HepG2 (cell line): ENCODE results near the gene CSNK2A1. TPM values are rescaled to one million over a fixed set of nuclear protein-coding genes. Genes with fewer than 3 reads are reported as not detected.

ENCODE experiments used
- ATAC-seq: fragments of 200-7000 bp; cut with Tn5 transposase; 3 replicates; pipeline ENCODE4 v1.9.1; 2020; ENCODE audit warnings: mild to moderate bottlenecking, moderate library complexity
- BruUV-seq: library from RNA; stranded (reverse); fragments of 400-500 nt; replicated peaks from 2 replicates; lab custom pipeline; 2021; lab: Mats Ljungman, UMichigan
- CTCF ChIA-PET: fragments of 300-600 bp; formaldehyde crosslinking; extraction: SDS; loops from one replicate; lab custom pipeline; 2021; ENCODE audit warnings: low total read pairs, inconsistent platforms, low intra/inter-chr PET ratio; lab: Yijun Ruan, JAX
- POLR2A ChIA-PET: fragments of 350-600 bp; sonication (Branson Sonifier 250); formaldehyde crosslinking; loops from one replicate; lab custom pipeline; 2020; ENCODE audit warnings: antibody characterized with exemption, inconsistent platforms; lab: Yijun Ruan, JAX
- DNase-seq: peaks from one replicate; pipeline ENCODE4 v3.0.0-alpha.2; 2015; ENCODE audit warnings: low spot score
- FAIRE-seq: peaks from 3 replicates; lab custom pipeline; 2011; peaks lifted over from hg19 to GRCh38; lab: Jason Lieb, UNC
- H2AFZ ChIP-seq: one replicate; pipeline ENCODE4 v1.6.1; 2011; ENCODE audit warnings: low read length, inconsistent platforms
- H3K27ac ChIP-seq: fragments of 300-600 bp; 3 replicates; pipeline ENCODE4 v1.8.0; 2011; ENCODE audit warnings: mixed run types, mild to moderate bottlenecking, mixed read lengths, low read length, inconsistent platforms; ENCODE audit not compliant: insufficient read depth; ENCODE audit errors: extremely low read length
- H3K27me3 ChIP-seq, 2 experiments: fragments of 200-600 bp in 1 of 2; 2 replicates in 1 of 2; 3 replicates in 1 of 2; pipeline versions ENCODE4 v1.6.0 to v1.8.0; 2011; ENCODE audit warnings: low read length in 2 of 2, mild to moderate bottlenecking in 2 of 2, moderate library complexity in 2 of 2, inconsistent platforms in 1 of 2; ENCODE audit not compliant: insufficient read depth in 2 of 2, control insufficient read depth in 1 of 2
- H3K36me3 ChIP-seq, 2 experiments: fragments of 200-600 bp in 1 of 2; replicated peaks in 1 of 2; 2 replicates in 1 of 2; 3 replicates in 1 of 2; pipeline versions ENCODE4 v1.5.1 to v1.8.0; 2011; ENCODE audit warnings: low read length in 2 of 2, inconsistent platforms in 1 of 2; ENCODE audit not compliant: insufficient read depth in 2 of 2, control insufficient read depth in 1 of 2
- H3K4me1 ChIP-seq: 2 replicates; pipeline ENCODE4 v1.5.1; 2012; ENCODE audit warnings: low read length, inconsistent platforms; ENCODE audit not compliant: insufficient read depth
- H3K4me2 ChIP-seq: 2 replicates; pipeline ENCODE4 v1.6.0; 2011; ENCODE audit warnings: low read depth, low read length, inconsistent platforms
- H3K4me3 ChIP-seq, 3 experiments: fragments of 200-600 bp in 1 of 3; sonication (generic), shearing (Covaris generic) in 1 of 3; replicated peaks in 1 of 3; 2 replicates each; pipeline ENCODE4 v1.5.1; 2011 to 2016; ENCODE audit warnings: low read length in 3 of 3, inconsistent platforms in 2 of 3, low read depth in 2 of 3, mild to moderate bottlenecking in 2 of 3, control low read depth in 1 of 3, mixed read lengths in 1 of 3; ENCODE audit not compliant: insufficient read depth in 1 of 3
- H3K79me2 ChIP-seq: one replicate; pipeline ENCODE4 v1.6.1; 2011; ENCODE audit warnings: low read length, inconsistent platforms; ENCODE audit not compliant: insufficient read depth
- H3K9ac ChIP-seq: 2 replicates; pipeline ENCODE4 v1.6.0; 2011; ENCODE audit warnings: mild to moderate bottlenecking, low read depth, low read length, inconsistent platforms; ENCODE audit not compliant: insufficient read depth
- H3K9me3 ChIP-seq: 2 replicates; pipeline ENCODE4 v1.5.1; 2012; ENCODE audit warnings: mild to moderate bottlenecking, low read length
- H4K20me1 ChIP-seq: 2 replicates; pipeline ENCODE4 v1.6.0; 2011; ENCODE audit warnings: inconsistent platforms, mild to moderate bottlenecking, low read length, moderate library complexity; ENCODE audit not compliant: insufficient read depth
- CEBPB ChIP-seq: IDR thresholded peaks from 2 replicates; pipeline ENCODE4 v1.6.1; 2011; ENCODE audit warnings: low read depth, low read length, improper control_type of control experiment, borderline replicate concordance
- DNMT3B ChIP-seq: conservative IDR thresholded peaks from 2 replicates; pipeline ENCODE4 v1.6.1; 2016; ENCODE audit warnings: missing biosample characterization, control low read depth
- FOXA3 ChIP-seq: IDR thresholded peaks from 2 replicates; pipeline ENCODE4 v1.6.1; 2016; ENCODE audit warnings: missing genetic modification reagents, missing compliant biosample characterization
- GATAD2A ChIP-seq: IDR thresholded peaks from 2 replicates; pipeline ENCODE4 v1.6.1; 2016
- GFI1 ChIP-seq: sonication (generic); formaldehyde crosslinking; IDR thresholded peaks from 2 replicates; pipeline ENCODE4 v1.5.0; 2020; ENCODE audit warnings: missing genetic modification reagents, mild to moderate bottlenecking, borderline replicate concordance
- GZF1 ChIP-seq: sonication (generic); formaldehyde crosslinking; IDR thresholded peaks from 2 replicates; pipeline ENCODE4 v1.5.1; 2020; ENCODE audit warnings: mild to moderate bottlenecking, missing genetic modification reagents
- IKZF4 ChIP-seq: sonication (generic); formaldehyde crosslinking; IDR thresholded peaks from 2 replicates; pipeline ENCODE4 v1.5.1; 2020; ENCODE audit warnings: borderline replicate concordance, mild to moderate bottlenecking, low read depth, missing genetic modification reagents; ENCODE audit errors: not compliant biosample characterization
- JARID2 ChIP-seq: sonication (generic); formaldehyde crosslinking; IDR thresholded peaks from 2 replicates; pipeline ENCODE4 v1.8.1; 2023; ENCODE audit warnings: missing genetic modification reagents, inconsistent platforms; ENCODE audit not compliant: insufficient replicate concordance
- JUND ChIP-seq: sonication (generic); formaldehyde crosslinking; IDR thresholded peaks from 2 replicates; pipeline ENCODE4 v1.8.0; 2022; ENCODE audit warnings: mild to moderate bottlenecking, missing genetic modification reagents
- KDM2A ChIP-seq: sonication (generic); formaldehyde crosslinking; IDR thresholded peaks from 2 replicates; pipeline ENCODE4 v1.4.0; 2020; ENCODE audit warnings: low read depth, missing genetic modification reagents, borderline replicate concordance
- KLF12 ChIP-seq: sonication (generic); formaldehyde crosslinking; IDR thresholded peaks from 2 replicates; pipeline ENCODE4 v1.4.0; 2020; ENCODE audit warnings: missing genetic modification reagents, borderline replicate concordance
- NCOA1 ChIP-seq: sonication (generic); formaldehyde crosslinking; IDR thresholded peaks from 2 replicates; pipeline ENCODE4 v1.9.0; 2021; ENCODE audit warnings: missing genetic modification reagents
- NFYB ChIP-seq: sonication (generic); formaldehyde crosslinking; IDR thresholded peaks from 2 replicates; pipeline ENCODE4 v1.4.0; 2020; ENCODE audit warnings: missing genetic modification reagents
- NKX3-1 ChIP-seq: sonication (generic); formaldehyde crosslinking; IDR thresholded peaks from 2 replicates; pipeline ENCODE4 v1.5.0; 2020; ENCODE audit warnings: missing genetic modification reagents
- ONECUT2 ChIP-seq: sonication (generic); formaldehyde crosslinking; IDR thresholded peaks from 2 replicates; pipeline ENCODE4 v1.4.0; 2020; ENCODE audit warnings: missing genetic modification reagents
- PAWR ChIP-seq: sonication (generic); formaldehyde crosslinking; IDR thresholded peaks from 2 replicates; pipeline ENCODE4 v1.4.0; 2020; ENCODE audit warnings: missing genetic modification reagents, mild to moderate bottlenecking, borderline replicate concordance
- PAX8 ChIP-seq: sonication (generic); formaldehyde crosslinking; IDR thresholded peaks from 2 replicates; pipeline ENCODE4 v1.8.0; 2022; ENCODE audit warnings: mild to moderate bottlenecking, missing genetic modification reagents, borderline replicate concordance
- RBM22 ChIP-seq: fragments of 200-400 bp; formaldehyde crosslinking; optimal IDR thresholded peaks from 2 replicates; pipeline ENCODE3; 2017; ENCODE audit warnings: mild to moderate bottlenecking, low read length, moderate library complexity
- SRF ChIP-seq: IDR thresholded peaks from 2 replicates; pipeline ENCODE4 v1.6.1; 2011; ENCODE audit warnings: mild to moderate bottlenecking, low read depth, low read length, moderate library complexity
- SSRP1 ChIP-seq: IDR thresholded peaks from 2 replicates; pipeline ENCODE4 v1.6.1; 2016; ENCODE audit warnings: control low read depth
- TARDBP ChIP-seq: sonication (generic); formaldehyde crosslinking; IDR thresholded peaks from 2 replicates; pipeline ENCODE4 v1.8.0; 2022; ENCODE audit warnings: mild to moderate bottlenecking, missing genetic modification reagents
- ZFP62 ChIP-seq: sonication (generic); formaldehyde crosslinking; IDR thresholded peaks from 2 replicates; pipeline ENCODE4 v1.4.0; 2020; ENCODE audit warnings: missing genetic modification reagents
- ZNF136 ChIP-seq: sonication (generic); formaldehyde crosslinking; IDR thresholded peaks from 2 replicates; pipeline ENCODE4 v1.8.1; 2022; ENCODE audit warnings: low read depth, mild to moderate bottlenecking, moderate library complexity, missing genetic modification reagents
- ZNF292 ChIP-seq: sonication (generic); formaldehyde crosslinking; IDR thresholded peaks from 2 replicates; pipeline ENCODE4 v1.8.1; 2022; ENCODE audit warnings: mild to moderate bottlenecking, low read depth, missing genetic modification reagents, borderline replicate concordance
- ZNF367 ChIP-seq: sonication (generic); formaldehyde crosslinking; IDR thresholded peaks from 2 replicates; pipeline ENCODE4 v1.4.0; 2020; ENCODE audit warnings: missing genetic modification reagents, borderline replicate concordance
- ZNF670 ChIP-seq: sonication (generic); formaldehyde crosslinking; IDR thresholded peaks from 2 replicates; pipeline ENCODE4 v1.8.0; 2022; ENCODE audit warnings: mild to moderate bottlenecking, missing genetic modification reagents, borderline replicate concordance
- ZNF773 ChIP-seq: sonication (generic); formaldehyde crosslinking; IDR thresholded peaks from 2 replicates; pipeline ENCODE4 v1.4.0; 2020; ENCODE audit warnings: missing genetic modification reagents, borderline replicate concordance
- WGBS: methylation state at CpG from one replicate; pipeline ENCODE4 v1.1.6; 2017; ENCODE audit warnings: low lambda C conversion rate; 5-methylcytosine and 5-hydroxymethylcytosine counted together
- in situ Hi-C: cut with HindIII; loops from 2 replicates; pipeline ENCODE4 v1.10.0; 2017; ENCODE audit warnings: low pct_unique_long_range_greater_than_20kb; ENCODE audit not compliant: extremely low pct_ligation_motif_present
- intact Hi-C: fragments of 100-400 bp; cut with micrococcal nuclease; formaldehyde crosslinking; loops from one replicate; pipeline ENCODE4 v1.10.0; 2022; ENCODE audit not compliant: unreplicated experiment
- polyA plus RNA-seq, 8 experiments: library from polyadenylated mRNA; depleted of rRNA in 3 of 8; stranded (reverse) in 7 of 8; unstranded in 1 of 8; fragments of >200 nt; fragmentation: Illumina TruSeq in 4 of 8; extraction: Trizol in 4 of 8; gene quantifications; 2 replicates each; pipeline versions ENCODE4 v1.2.1 to v1.2.3, GENCODE V29; 2011 to 2016; ENCODE audit warnings: low read depth in 4 of 8, missing spikeins in 1 of 8, mixed read lengths in 1 of 8; ENCODE audit not compliant: insufficient read depth in 1 of 8
- total RNA-seq, 5 experiments: library from RNA; depleted of rRNA; stranded (reverse); fragments of >200 nt; fragmentation: Illumina TruSeq; extraction: Trizol; gene quantifications; 2 replicates each; pipeline ENCODE4 v1.2.3, GENCODE V29; 2016; ENCODE audit warnings: low read depth in 1 of 5
- TF ChIP-seq, protein P1 (sequence below), 2 experiments: fragments of 450-650 bp in 1 of 2; sonication (generic) in 1 of 2; formaldehyde crosslinking; IDR thresholded peaks; 2 replicates each; pipeline versions ENCODE4 v1.5.0 to v1.8.0; 2020 to 2022; ENCODE audit warnings: mild to moderate bottlenecking in 1 of 2, missing genetic modification reagents in 1 of 2

Gene CSNK2A1
- total and polyA plus RNA-seq, 2 of the 13 experiments (the other 11 are each of a cell fraction or from before 2014, with no cell fraction given): 153 to 231 TPM

DNA sequence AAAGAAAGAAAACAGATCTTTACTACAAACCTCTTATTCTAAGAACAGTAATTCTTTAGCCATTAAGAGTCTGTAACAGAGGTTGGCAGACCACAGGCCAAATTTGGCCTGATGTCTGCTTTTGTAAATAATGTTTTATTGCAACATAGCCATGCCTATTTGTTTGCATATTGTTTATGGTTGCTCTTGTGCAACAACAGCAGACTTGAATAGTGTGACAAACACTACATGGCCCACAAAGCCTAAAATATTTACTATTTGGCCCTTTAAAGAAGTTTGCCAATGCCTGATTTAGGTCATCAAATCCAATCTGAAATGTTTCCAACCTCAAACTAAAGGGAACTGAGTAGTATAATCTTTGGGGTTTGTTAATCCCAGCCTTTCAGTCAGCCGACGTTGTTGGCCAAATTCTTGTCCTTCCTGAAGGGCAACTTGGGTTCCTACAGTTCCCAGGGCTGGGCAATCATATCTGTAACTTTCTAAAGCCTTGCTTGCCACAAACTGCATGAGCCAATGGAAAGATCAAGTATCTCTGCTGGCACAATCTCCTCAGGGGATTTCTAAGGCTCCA is 47.4 kb downstream of the CSNK2A1 start:
- ChIA-PET CTCF (no interaction called here), POLR2A (no interaction called here)
- Histone ChIP-seq H3K27ac (no peak overlapping the region), H3K4me3 (no peak overlapping the region), H3K36me3 (peaks cover 40 to 90% of the 10 kb centered on the region in 2 experiments), H4K20me1 (no peaks in the 10 kb centered on the region), H3K4me1 (no peaks in the 10 kb centered on the region), H3K4me2 (no peak overlapping the region), H3K9ac (no peak overlapping the region), H3K27me3 (no peaks in the 10 kb centered on the region), H3K79me2 (no peaks in the 10 kb centered on the region), H2AFZ (no peak overlapping the region), H3K9me3 (no peaks in the 10 kb centered on the region)
- ATAC-seq (no peak), FAIRE-seq (no peak), DNase-seq (no peak)
- 82% methylated on average over 2 of the region's 2 CpGs for WGBS
- in situ Hi-C loops (no loop called here), intact Hi-C loops (no loop called here)
- no TSS peak for BruUV-seq
- TF ChIP-seq NKX3-1 (CRISPR knock-in tag) (no peak), KDM2A (CRISPR knock-in tag) (no peak), ZFP62 (CRISPR knock-in tag) (no peak), NFYB (CRISPR knock-in tag) (no peak), JARID2 (CRISPR knock-in tag) (no peak), IKZF4 (no peak), TARDBP (CRISPR knock-in tag) (no peak), FOXA3 (CRISPR knock-in tag) (peak; percentile 29; the same call in 1 of the 2 replicates), ZNF773 (CRISPR knock-in tag) (no peak), NCOA1 (CRISPR knock-in tag) (no peak), KLF12 (CRISPR knock-in tag) (peak; percentile 62; the same call in 1 of the 2 replicates), SSRP1 (CRISPR knock-in tag) (no peak), JUND (no peak), GFI1 (CRISPR knock-in tag) (no peak), PAWR (no peak), PAX8 (no peak), ZNF367 (no peak), DNMT3B (CRISPR knock-in tag) (no peak), SRF (peak; percentile 75), ZNF670 (CRISPR knock-in tag) (no peak), ONECUT2 (no peak), GATAD2A (peak; percentile 60), ZNF136 (CRISPR knock-in tag) (no peak), RBM22 (peak; percentile 78), ZNF292 (no peak), CEBPB (peak; percentile 96), GZF1 (CRISPR knock-in tag) (no peak)
- TF ChIP-seq, protein P1, sequence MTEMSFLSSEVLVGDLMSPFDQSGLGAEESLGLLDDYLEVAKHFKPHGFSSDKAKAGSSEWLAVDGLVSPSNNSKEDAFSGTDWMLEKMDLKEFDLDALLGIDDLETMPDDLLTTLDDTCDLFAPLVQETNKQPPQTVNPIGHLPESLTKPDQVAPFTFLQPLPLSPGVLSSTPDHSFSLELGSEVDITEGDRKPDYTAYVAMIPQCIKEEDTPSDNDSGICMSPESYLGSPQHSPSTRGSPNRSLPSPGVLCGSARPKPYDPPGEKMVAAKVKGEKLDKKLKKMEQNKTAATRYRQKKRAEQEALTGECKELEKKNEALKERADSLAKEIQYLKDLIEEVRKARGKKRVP (CRISPR knock-in tag; IDR thresholded peaks at IDR 0.05): 0 out of 4 replicates have a peak, but pooled peaks of 1 of the 2 experiments have one; percentile 39
